K562 (cell line): ENCODE data around the gene SPNS1.

Experiments used
- ATF3 ChIP-seq, 2 experiments: fragments of 450-650 bp in 1 of 2; sonication (generic) in 1 of 2; formaldehyde crosslinking in 1 of 2; IDR thresholded peaks in 1 of 2; conservative IDR thresholded peaks in 1 of 2; 2 replicates each; pipeline versions ENCODE4 v1.6.1 to v1.8.1; 2016 to 2023; ENCODE audit warnings: mild to moderate bottlenecking in 2 of 2, moderate library complexity in 2 of 2, inconsistent platforms in 1 of 2, missing genetic modification reagents in 1 of 2
- CCAR2 ChIP-seq: fragments of 200-400 bp; formaldehyde crosslinking; IDR thresholded peaks from 2 replicates; pipeline ENCODE4 v1.6.1; 2017; ENCODE audit warnings: mild to moderate bottlenecking, low read depth, low read length
- CHD1 ChIP-seq: fragments of 200-600 bp; sonication (generic); IDR thresholded peaks from one replicate; pipeline ENCODE4 v1.6.1; 2012; ENCODE audit warnings: mild to moderate bottlenecking, moderate library complexity, low read length, inconsistent platforms
- CTCF ChIP-seq, 3 experiments: IDR thresholded peaks in 2 of 3; conservative IDR thresholded peaks in 1 of 3; 2 replicates each; pipeline ENCODE4 v1.5.1; 2011 to 2012; ENCODE audit warnings: low read length in 3 of 3, mild to moderate bottlenecking in 3 of 3, control low read depth in 2 of 3, improper control_type of control experiment in 1 of 3, inconsistent platforms in 1 of 3, low read depth in 1 of 3, mixed read lengths in 1 of 3, moderate library complexity in 1 of 3; ENCODE audit not compliant: insufficient read depth in 2 of 3
- EP300 ChIP-seq: IDR thresholded peaks from 2 replicates; pipeline ENCODE4 v1.6.1; 2012; ENCODE audit warnings: low read length, improper control_type of control experiment
- ERF ChIP-seq: fragments of 450-650 bp; formaldehyde crosslinking; IDR thresholded peaks from 2 replicates; pipeline ENCODE4 v1.4.0; 2020; ENCODE audit warnings: mild to moderate bottlenecking, mixed read lengths
- FOXA3 ChIP-seq, 2 experiments: fragments of 450-650 bp in 1 of 2; sonication (generic) in 1 of 2; formaldehyde crosslinking; IDR thresholded peaks in 1 of 2; conservative IDR thresholded peaks in 1 of 2; 2 replicates each; pipeline versions ENCODE4 v1.4.0 to v1.8.0; 2020 to 2022; ENCODE audit warnings: mild to moderate bottlenecking in 2 of 2, missing genetic modification reagents in 1 of 2
- FOXP4 ChIP-seq: sonication (generic); formaldehyde crosslinking; IDR thresholded peaks from 2 replicates; pipeline ENCODE4 v1.8.0; 2022; ENCODE audit warnings: mild to moderate bottlenecking, missing genetic modification reagents, borderline replicate concordance
- GTF2F1 ChIP-seq: IDR thresholded peaks from 2 replicates; pipeline ENCODE4 v1.6.1; 2011; ENCODE audit warnings: low read depth, low read length, improper control_type of control experiment
- POLR2A ChIP-seq: fragments of 450-650 bp; conservative IDR thresholded peaks from 2 replicates; pipeline ENCODE4 v1.6.1; 2016
- POLR2AphosphoS5 ChIP-seq: IDR thresholded peaks from 2 replicates; pipeline ENCODE4 v1.6.1; 2011; ENCODE audit warnings: mild to moderate bottlenecking, low read depth, low read length, moderate library complexity; ENCODE audit not compliant: control insufficient read depth, insufficient read depth
- SMC3 ChIP-seq: conservative IDR thresholded peaks from 2 replicates; pipeline ENCODE4 v1.6.1; 2011; ENCODE audit warnings: low read depth, low read length, improper control_type of control experiment; ENCODE audit not compliant: insufficient read depth
- YY1 ChIP-seq, 3 experiments: IDR thresholded peaks; 2 replicates each; pipeline ENCODE4 v1.6.1; 2011; ENCODE audit warnings: low read length in 2 of 3, mild to moderate bottlenecking in 2 of 3, moderate library complexity in 2 of 3, borderline replicate concordance in 1 of 3, control low read depth in 1 of 3, low read depth in 1 of 3; ENCODE audit not compliant: insufficient read depth in 3 of 3, insufficient replicate concordance in 2 of 3, control insufficient read depth in 1 of 3, insufficient read length in 1 of 3; ENCODE audit errors: extremely low read depth in 1 of 3

- TF ChIP-seq CHD1 = no peak
- no peak for TF ChIP-seq CCAR2
- TF ChIP-seq ERF = no peak
- 0 out of 6 replicates have a peak, but pooled peaks of 1 of the 3 experiments have one; percentile 4 for TF ChIP-seq CTCF (IDR thresholded peaks at IDR 0.05 in 2 of 3, conservative IDR thresholded peaks at IDR 0.05 in 1 of 3; ENCODE audit: insufficient read depth in 2 of 3, low read depth in 1 of 3, low read length in 3 of 3)
- no peak for TF ChIP-seq SMC3
- TF ChIP-seq FOXA3 (CRISPR knock-in tag; conservative IDR thresholded peaks at IDR 0.05 in 1 of 2, IDR thresholded peaks at IDR 0.05 in 1 of 2) = 0 out of 4 replicates have a peak, but pooled peaks of 1 of the 2 experiments have one; percentile 44
- TF ChIP-seq YY1 (IDR thresholded peaks at IDR 0.05; ENCODE audit: borderline replicate concordance in 1 of 3, control insufficient read depth in 1 of 3, extremely low read depth in 1 of 3, insufficient read depth in 3 of 3, insufficient read length in 1 of 3, insufficient replicate concordance in 2 of 3, low read depth in 1 of 3, low read length in 2 of 3) = peak; percentile 92 to 99 (median 98)
- TF ChIP-seq EP300 = peak; percentile 64
- TF ChIP-seq FOXP4 (CRISPR knock-in tag) = no peak
- peak; percentile 45; the same call in 1 of the 2 replicates for TF ChIP-seq POLR2AphosphoS5
- peak; percentile 82 for TF ChIP-seq POLR2A
- no peak for TF ChIP-seq GTF2F1
- peak; percentile 47; the same call in 1 of the 2 replicates for TF ChIP-seq ATF3 (IDR thresholded peaks at IDR 0.05)
- no peak for TF ChIP-seq ATF3 (CRISPR knock-in tag; conservative IDR thresholded peaks at IDR 0.05)
Measured at GRCh38 chr16:28974437-28975157, at the start of gene SPNS1.
